A673 (cell line): ENCODE data around the gene PAX7. TPM values are rescaled to one million over a fixed set of nuclear protein-coding genes. Genes with fewer than 3 reads are reported as not detected.

Experiments
- BruUV-seq: library from RNA; stranded (reverse); fragments of 400-500 nt; replicated peaks from 2 replicates; lab custom pipeline; 2021; lab: Mats Ljungman, UMichigan
- CTCF ChIA-PET: fragments of 300-600 bp; sonication (Branson Sonifier 250); formaldehyde crosslinking; loops from one replicate; lab custom pipeline; 2022; ENCODE audit warnings: antibody characterized with exemption; lab: Charles Lee
- POLR2A ChIA-PET: fragments of 300-600 bp; sonication (Branson Sonifier 250); formaldehyde crosslinking; loops from one replicate; lab custom pipeline; 2022; ENCODE audit warnings: antibody characterized with exemption; ENCODE audit not compliant: low non-redundant PET; lab: Charles Lee
- DNase-seq: peaks from one replicate; pipeline ENCODE4 v3.0.0-alpha.2; 2015; ENCODE audit warnings: low spot score
- H3K27ac ChIP-seq: fragments of 200-600 bp; sonication (generic); 2 replicates; pipeline ENCODE4 v1.5.1; 2016; ENCODE audit warnings: mixed run types, low read depth, mild to moderate bottlenecking, mixed read lengths, antibody characterized with exemption, low read length; ENCODE audit not compliant: poor library complexity, severe bottlenecking
- H3K27me3 ChIP-seq: fragments of 200-600 bp; sonication (generic); replicated peaks from 2 replicates; pipeline ENCODE4 v1.6.1; 2017; ENCODE audit warnings: mixed run types, low read depth, mild to moderate bottlenecking, mixed read lengths, antibody characterized with exemption, low read length; ENCODE audit not compliant: insufficient read depth, poor library complexity
- H3K36me3 ChIP-seq: fragments of 200-600 bp; sonication (generic); 2 replicates; pipeline ENCODE4 v1.6.1; 2016; ENCODE audit warnings: mixed run types, mild to moderate bottlenecking, mixed read lengths, antibody characterized with exemption, low read length; ENCODE audit not compliant: insufficient read depth, poor library complexity, severe bottlenecking
- H3K4me1 ChIP-seq: fragments of 200-600 bp; sonication (generic); 2 replicates; pipeline ENCODE4 v1.6.1; 2017; ENCODE audit warnings: mixed run types, mild to moderate bottlenecking, mixed read lengths, antibody characterized with exemption, low read length; ENCODE audit not compliant: insufficient read depth, poor library complexity, severe bottlenecking
- H3K4me3 ChIP-seq: fragments of 200-600 bp; sonication (generic); 2 replicates; pipeline ENCODE4 v1.5.1; 2016; ENCODE audit warnings: low read depth, mixed run types, mild to moderate bottlenecking, mixed read lengths, low read length; ENCODE audit not compliant: poor library complexity, severe bottlenecking
- H3K9me3 ChIP-seq: fragments of 200-600 bp; sonication (generic); 2 replicates; pipeline ENCODE4 v1.6.1; 2016; ENCODE audit warnings: mixed run types, low read depth, mild to moderate bottlenecking, mixed read lengths, antibody characterized with exemption, low read length; ENCODE audit not compliant: poor library complexity, severe bottlenecking
- EZH2 ChIP-seq: fragments of 200-600 bp; sonication (generic); IDR thresholded peaks from 2 replicates; pipeline ENCODE4 v1.6.1; 2017; ENCODE audit warnings: borderline replicate concordance, low read depth, mild to moderate bottlenecking, mixed read lengths, antibody characterized with exemption, low read length; ENCODE audit not compliant: poor library complexity, severe bottlenecking
- intact Hi-C: fragments of 100-400 bp; cut with micrococcal nuclease; formaldehyde crosslinking; loops from one replicate; pipeline ENCODE4 v1.10.0; 2022; ENCODE audit not compliant: unreplicated experiment
- total RNA-seq: library from RNA; stranded (reverse); gene quantifications from 2 replicates; pipeline ENCODE4 v1.2.3, GENCODE V29; 2021
- TF ChIP-seq, protein P1 (sequence below): fragments of 300-800, 200-600 bp; sonication (generic); conservative IDR thresholded peaks from 2 replicates; pipeline ENCODE4 v1.5.1; 2017; ENCODE audit warnings: low read depth, mild to moderate bottlenecking, antibody characterized with exemption, low read length, moderate library complexity, mixed read lengths

The PAX7 gene
- total RNA-seq, 1 experiment from 2014 or later: 36.5 TPM

DNA sequence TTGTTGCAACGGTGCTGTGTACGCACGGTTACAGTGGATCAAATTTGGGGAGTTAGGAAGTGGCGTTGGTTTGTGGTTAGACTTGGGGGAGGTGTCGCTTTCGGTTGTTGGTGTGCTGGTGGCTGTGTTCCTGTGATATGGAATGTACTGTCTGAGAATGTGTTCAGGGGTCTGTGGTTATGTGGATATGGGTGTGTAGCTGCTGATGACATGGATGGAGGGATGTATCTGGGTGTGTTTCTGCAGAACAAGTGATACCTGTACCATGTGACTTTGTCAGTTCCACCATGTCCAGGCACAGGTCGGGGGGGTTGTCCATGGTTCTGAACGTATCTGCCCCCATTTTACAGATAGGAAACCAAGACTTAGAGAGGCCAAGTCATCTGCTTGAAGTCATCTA lies 22.7 kb downstream of the PAX7 start:
- Histone ChIP-seq H3K36me3 (peaks cover 5% of the 10 kb centered on the region), H3K27ac (no peak overlapping the region), H3K4me3 (no peak overlapping the region), H3K4me1 (peaks cover 30% of the 10 kb centered on the region), H3K27me3 (no peaks in the 10 kb centered on the region), H3K9me3 (no peaks in the 10 kb centered on the region)
- no peak for DNase-seq
- no TSS peak for BruUV-seq
- TF ChIP-seq, protein P1, sequence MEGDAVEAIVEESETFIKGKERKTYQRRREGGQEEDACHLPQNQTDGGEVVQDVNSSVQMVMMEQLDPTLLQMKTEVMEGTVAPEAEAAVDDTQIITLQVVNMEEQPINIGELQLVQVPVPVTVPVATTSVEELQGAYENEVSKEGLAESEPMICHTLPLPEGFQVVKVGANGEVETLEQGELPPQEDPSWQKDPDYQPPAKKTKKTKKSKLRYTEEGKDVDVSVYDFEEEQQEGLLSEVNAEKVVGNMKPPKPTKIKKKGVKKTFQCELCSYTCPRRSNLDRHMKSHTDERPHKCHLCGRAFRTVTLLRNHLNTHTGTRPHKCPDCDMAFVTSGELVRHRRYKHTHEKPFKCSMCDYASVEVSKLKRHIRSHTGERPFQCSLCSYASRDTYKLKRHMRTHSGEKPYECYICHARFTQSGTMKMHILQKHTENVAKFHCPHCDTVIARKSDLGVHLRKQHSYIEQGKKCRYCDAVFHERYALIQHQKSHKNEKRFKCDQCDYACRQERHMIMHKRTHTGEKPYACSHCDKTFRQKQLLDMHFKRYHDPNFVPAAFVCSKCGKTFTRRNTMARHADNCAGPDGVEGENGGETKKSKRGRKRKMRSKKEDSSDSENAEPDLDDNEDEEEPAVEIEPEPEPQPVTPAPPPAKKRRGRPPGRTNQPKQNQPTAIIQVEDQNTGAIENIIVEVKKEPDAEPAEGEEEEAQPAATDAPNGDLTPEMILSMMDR: no peak
- TF ChIP-seq EZH2: no peak
- intact Hi-C loops: no loop called here
- POLR2A ChIA-PET: no interaction called here
- CTCF ChIA-PET: no interaction called here

DNA sequence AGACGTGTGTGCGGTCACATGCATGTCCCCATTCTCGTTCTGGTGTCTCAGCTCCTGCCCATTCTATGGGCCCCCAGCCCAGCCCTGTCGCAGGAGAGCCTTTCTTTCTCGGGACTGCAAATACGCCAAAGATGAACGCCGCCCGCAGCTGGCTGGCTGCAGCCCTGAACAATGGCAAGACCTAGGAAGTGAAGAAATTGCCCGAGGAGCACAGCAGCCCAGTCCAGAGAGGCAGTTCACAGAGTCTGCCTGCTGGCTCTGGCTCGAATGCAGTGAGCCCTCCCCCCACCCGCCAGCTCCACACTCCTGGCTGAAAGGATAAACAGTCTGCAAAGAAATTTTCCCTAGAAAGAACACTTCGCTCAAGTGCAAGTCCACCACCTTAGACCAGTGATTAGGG lies 23.3 kb downstream of the PAX7 start:
- POLR2A ChIA-PET: no interaction called here
- CTCF ChIA-PET: no interaction called here
- intact Hi-C loops: no loop called here

DNA sequence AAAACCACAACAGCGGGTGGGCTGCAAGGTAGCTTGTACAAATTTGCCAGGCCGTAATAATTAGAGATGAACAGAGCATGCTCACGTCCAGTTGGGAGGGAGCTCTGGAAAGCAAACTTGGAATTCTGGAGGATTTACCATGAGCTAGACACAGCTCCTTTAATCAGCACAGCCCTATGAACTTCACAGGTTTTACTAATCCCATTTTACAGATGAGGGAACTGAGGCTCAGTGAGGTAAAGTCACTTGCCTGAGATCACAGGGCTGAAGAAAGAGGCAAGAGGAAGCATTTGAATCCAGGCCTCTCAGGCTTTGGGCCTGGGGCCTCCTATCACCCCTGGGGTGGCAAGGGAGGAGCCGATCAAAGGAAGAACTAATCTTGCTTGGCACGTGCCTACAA lies 24.0 kb downstream of the PAX7 start:
- DNase-seq: no peak
- TF ChIP-seq EZH2: no peak
- TF ChIP-seq, protein P1: no peak
- no peak overlapping the region for H3K27ac ChIP-seq
- no TSS peak for BruUV-seq
- H3K4me1 ChIP-seq: peaks cover 25% of the 10 kb centered on the region
- no peaks in the 10 kb centered on the region for H3K36me3 ChIP-seq
- H3K4me3 ChIP-seq: no peak overlapping the region
- POLR2A ChIA-PET: no interaction called here
- intact Hi-C loops: no loop called here
- H3K27me3 ChIP-seq: no peaks in the 10 kb centered on the region
- CTCF ChIA-PET: no interaction called here
- H3K9me3 ChIP-seq: no peaks in the 10 kb centered on the region

More for the DNA sequence above, 23.3 kb downstream of the PAX7 start:
- Histone ChIP-seq H3K27me3 (no peaks in the 10 kb centered on the region), H3K36me3 (no peaks in the 10 kb centered on the region), H3K4me1 (peaks cover 30% of the 10 kb centered on the region), H3K27ac (no peak overlapping the region), H3K4me3 (no peak overlapping the region), H3K9me3 (no peaks in the 10 kb centered on the region)
- DNase-seq: no peak
- TF ChIP-seq EZH2: no peak
- TF ChIP-seq, protein P1: no peak
- no TSS peak for BruUV-seq
